Thyroid gland (tissue), 4 donors: Measurements from ENCODE around the gene NTRK2. TPM values are rescaled to one million over a fixed set of nuclear protein-coding genes. Genes with fewer than 3 reads are reported as not detected.

Experiments
- DNase-seq, 2 donors: peaks; one replicate each; pipeline ENCODE4 v3.0.0-alpha.2; 2019
- H3K27ac ChIP-seq, 3 donors: fragments of 200-600 bp; sonication (generic); 1 replicate in 2 of 3; 2 replicates in 1 of 3; pipeline ENCODE4 v1.5.1; 2016 to 2019; ENCODE audit warnings: mild to moderate bottlenecking in 1 of 3, moderate library complexity in 1 of 3
- H3K27me3 ChIP-seq: fragments of 200-600 bp; sonication (generic); one replicate; pipeline ENCODE4 v1.5.1; 2019
- H3K36me3 ChIP-seq, 2 donors: fragments of 200-600 bp; sonication (generic); one replicate each; pipeline ENCODE4 v1.5.1; 2016 to 2019
- H3K4me1 ChIP-seq, 2 donors: fragments of 200-600 bp; sonication (generic); one replicate each; pipeline ENCODE4 v1.5.1; 2017 to 2019
- H3K4me3 ChIP-seq, 3 donors: fragments of 200-600 bp; sonication (generic); replicated peaks in 1 of 3; 1 replicate in 2 of 3; 2 replicates in 1 of 3; pipeline ENCODE4 v1.5.1; 2016; ENCODE audit warnings: mild to moderate bottlenecking in 1 of 3
- H3K9me3 ChIP-seq: fragments of 200-600 bp; sonication (generic); one replicate; pipeline ENCODE4 v1.5.1; 2017
- POLR2A ChIP-seq, 2 donors: fragments of 450-650 bp; IDR thresholded peaks; one replicate each; pipeline ENCODE4 v1.6.1; 2017; ENCODE audit warnings: antibody characterized with exemption in 2 of 2, mild to moderate bottlenecking in 2 of 2, moderate library complexity in 1 of 2
- WGBS, 2 donors: methylation state at CpG; one replicate each; pipeline ENCODE4 v1.1.5; 2017; 5-methylcytosine and 5-hydroxymethylcytosine counted together
- intact Hi-C: fragments of 100-400 bp; cut with DNase I; formaldehyde crosslinking; loops from one replicate; pipeline ENCODE4 v1.15.1; 2023
- total RNA-seq, 4 donors: library from RNA; depleted of rRNA; stranded (reverse); fragments of >200 nt; gene quantifications; one replicate each; pipeline ENCODE4 v1.2.3, GENCODE V29; 2016
- TF ChIP-seq, protein P1 (sequence below), 6 experiments: fragments of 200-600 bp in 3 of 6; fragments of 450-650 bp in 3 of 6; sonication (generic) in 3 of 6; IDR thresholded peaks; one replicate each; pipeline ENCODE4 v1.5.1; 2016 to 2019; ENCODE audit warnings: antibody characterized with exemption in 6 of 6, mild to moderate bottlenecking in 2 of 6, inconsistent platforms in 1 of 6, moderate library complexity in 1 of 6

The NTRK2 gene
- total RNA-seq, 4 donors from 2014 or later: 92.0 to 186 (median 142) TPM

DNA sequence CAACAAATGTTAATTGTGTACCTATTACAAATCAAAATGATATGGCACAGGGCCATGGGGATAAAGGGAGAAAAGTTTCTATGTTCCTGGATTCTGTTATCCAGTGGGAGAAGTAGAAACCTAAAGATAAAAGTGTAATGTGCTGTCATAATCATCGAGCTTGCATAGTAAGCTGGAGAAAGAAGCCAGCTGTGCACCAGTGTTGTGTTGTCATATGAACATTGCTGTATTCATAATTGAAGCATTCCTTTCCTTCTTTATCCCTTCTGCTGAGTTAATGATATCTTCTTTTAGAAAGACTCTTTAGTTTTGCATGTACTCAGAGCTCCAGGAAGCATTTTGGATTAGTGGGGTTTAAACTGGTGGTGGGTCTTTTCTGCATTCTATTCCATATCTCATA lies 39.5 kb downstream of the NTRK2 start:
- Histone ChIP-seq H3K36me3 (no peaks in the 10 kb centered on the region), H3K9me3 (no peaks in the 10 kb centered on the region), H3K27me3 (no peaks in the 10 kb centered on the region), H3K4me1 (peaks cover 7 to 15% of the 10 kb centered on the region in 2 donors), H3K4me3 (no peak overlapping the region), H3K27ac (no peak overlapping the region)
- intact Hi-C loops: no loop called here
- DNase-seq: no peak
- no peak for TF ChIP-seq POLR2A (IDR thresholded peaks at IDR 0.05)
- TF ChIP-seq, protein P1, sequence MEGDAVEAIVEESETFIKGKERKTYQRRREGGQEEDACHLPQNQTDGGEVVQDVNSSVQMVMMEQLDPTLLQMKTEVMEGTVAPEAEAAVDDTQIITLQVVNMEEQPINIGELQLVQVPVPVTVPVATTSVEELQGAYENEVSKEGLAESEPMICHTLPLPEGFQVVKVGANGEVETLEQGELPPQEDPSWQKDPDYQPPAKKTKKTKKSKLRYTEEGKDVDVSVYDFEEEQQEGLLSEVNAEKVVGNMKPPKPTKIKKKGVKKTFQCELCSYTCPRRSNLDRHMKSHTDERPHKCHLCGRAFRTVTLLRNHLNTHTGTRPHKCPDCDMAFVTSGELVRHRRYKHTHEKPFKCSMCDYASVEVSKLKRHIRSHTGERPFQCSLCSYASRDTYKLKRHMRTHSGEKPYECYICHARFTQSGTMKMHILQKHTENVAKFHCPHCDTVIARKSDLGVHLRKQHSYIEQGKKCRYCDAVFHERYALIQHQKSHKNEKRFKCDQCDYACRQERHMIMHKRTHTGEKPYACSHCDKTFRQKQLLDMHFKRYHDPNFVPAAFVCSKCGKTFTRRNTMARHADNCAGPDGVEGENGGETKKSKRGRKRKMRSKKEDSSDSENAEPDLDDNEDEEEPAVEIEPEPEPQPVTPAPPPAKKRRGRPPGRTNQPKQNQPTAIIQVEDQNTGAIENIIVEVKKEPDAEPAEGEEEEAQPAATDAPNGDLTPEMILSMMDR (IDR thresholded peaks at IDR 0.05): no peak
- 85 to 89% methylated on average over 1 of the region's 1 CpG for WGBS, 2 donors

DNA sequence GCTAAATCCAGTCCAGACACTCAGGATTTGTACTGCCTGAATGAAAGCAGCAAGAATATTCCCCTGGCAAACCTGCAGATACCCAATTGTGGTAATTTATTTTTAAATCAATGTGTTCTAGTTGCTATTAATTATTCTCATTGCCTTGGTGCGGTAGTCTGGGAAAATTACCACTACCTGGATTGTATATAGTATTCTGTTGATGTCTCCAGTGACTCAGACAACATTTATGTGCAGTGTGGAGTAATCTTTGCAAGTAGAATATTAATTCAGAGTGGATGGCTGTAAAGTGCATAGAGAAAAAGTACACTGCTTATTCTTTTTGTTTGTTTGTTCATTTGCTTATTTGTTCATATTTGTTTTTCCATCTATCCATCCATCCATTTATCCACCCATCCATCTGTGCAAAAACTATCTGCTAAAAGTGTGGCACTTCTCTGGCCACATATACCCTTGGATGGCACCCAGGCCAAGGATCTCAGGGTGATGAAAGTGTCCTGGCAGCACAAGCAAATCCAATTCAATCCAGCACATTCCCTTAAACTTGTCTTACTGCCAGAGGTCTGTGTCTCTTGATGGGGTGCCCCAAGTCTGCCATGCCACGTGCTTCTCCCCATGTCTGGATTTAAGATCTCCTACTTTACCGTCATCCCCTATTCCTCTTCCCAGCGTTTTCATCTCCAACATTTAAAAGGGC lies 41.3 kb downstream of the NTRK2 start:
- Histone ChIP-seq H3K4me1 (peaks cover 7 to 15% of the 10 kb centered on the region in 2 donors), H3K4me3 (no peak overlapping the region), H3K27ac (peak overlapping the region in 2 of 3 donors; percentile 47 to 63), H3K9me3 (no peaks in the 10 kb centered on the region), H3K27me3 (no peaks in the 10 kb centered on the region), H3K36me3 (no peaks in the 10 kb centered on the region)
- no peak for TF ChIP-seq POLR2A (IDR thresholded peaks at IDR 0.05)
- TF ChIP-seq, protein P1 (IDR thresholded peaks at IDR 0.05): no peak
- DNase-seq: no peak
- intact Hi-C loops: no loop called here
- 93 to 95% methylated on average over 4 of the region's 4 CpGs for WGBS, 2 donors

DNA sequence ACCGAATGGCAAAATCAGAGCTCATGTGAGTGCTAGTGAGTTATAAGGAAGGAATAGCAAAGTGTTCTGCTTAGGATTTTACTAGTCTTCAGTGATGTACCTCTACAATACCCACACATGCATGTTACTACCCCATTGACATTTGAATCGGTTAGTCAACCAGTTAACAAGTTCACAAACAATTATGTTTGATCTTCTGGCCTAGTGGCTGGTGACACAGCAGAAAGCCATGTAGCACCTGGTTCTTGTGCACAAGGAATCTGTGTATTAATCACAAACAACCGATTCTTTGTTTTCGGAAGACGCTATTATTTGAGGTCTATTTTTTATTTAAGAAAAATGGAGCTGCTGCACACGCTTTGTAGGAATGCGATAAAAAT lies 41.9 kb downstream of the NTRK2 start:
- Histone ChIP-seq H3K36me3 (no peaks in the 10 kb centered on the region), H3K4me3 (no peak overlapping the region), H3K4me1 (peaks cover 7 to 18% of the 10 kb centered on the region in 2 donors), H3K9me3 (no peaks in the 10 kb centered on the region), H3K27ac (peak overlapping the region; percentile 45 to 63 (median 47)), H3K27me3 (no peaks in the 10 kb centered on the region)
- WGBS, 2 donors: 92 to 95% methylated on average over 7 of the region's 7 CpGs
- DNase-seq: no peak
- intact Hi-C loops: no loop called here
- TF ChIP-seq, protein P1 (IDR thresholded peaks at IDR 0.05): no peak
- no peak for TF ChIP-seq POLR2A (IDR thresholded peaks at IDR 0.05)

DNA sequence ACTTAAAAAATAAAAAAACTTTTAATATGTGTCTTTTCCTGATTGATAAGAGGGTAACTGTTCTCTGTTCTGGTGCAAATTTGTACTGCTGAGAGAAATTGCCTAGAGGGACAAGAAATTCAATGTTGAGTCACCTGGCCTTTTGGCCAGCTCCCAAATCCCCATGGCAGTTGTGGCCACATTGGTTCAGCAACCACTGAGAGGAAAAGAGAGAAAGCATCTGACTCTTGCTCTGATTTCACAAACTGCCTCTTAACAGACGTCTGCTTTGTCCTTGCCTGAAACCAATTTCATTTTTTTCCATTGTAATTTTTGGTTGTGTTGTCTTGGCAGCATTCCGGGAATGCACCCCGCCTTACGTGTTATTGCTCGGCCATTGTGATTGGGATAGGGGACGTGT lies 42.4 kb downstream of the NTRK2 start:
- 70 to 76% methylated on average over 6 of the region's 6 CpGs for WGBS, 2 donors
- intact Hi-C loops: no loop called here

DNA sequence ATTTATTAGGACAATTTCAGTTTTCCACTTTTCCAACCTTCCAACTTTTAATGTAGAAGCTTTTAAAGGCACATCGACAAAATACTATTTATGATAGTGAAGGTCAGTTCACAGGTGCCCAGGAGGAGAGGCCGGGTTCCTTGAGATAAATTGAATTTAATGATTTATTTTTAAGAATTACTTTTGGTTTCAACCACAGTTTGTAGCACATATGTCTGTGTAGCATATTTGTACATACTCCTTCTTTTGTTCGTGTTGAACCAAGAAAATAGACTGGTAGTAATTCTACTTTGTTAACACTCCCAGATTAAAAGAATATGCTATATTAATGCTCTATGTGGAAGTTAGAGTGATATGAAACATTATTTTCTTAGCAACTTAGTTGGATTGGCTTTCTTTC lies 46.7 kb downstream of the NTRK2 start:
- no peaks in the 10 kb centered on the region for H3K27me3 ChIP-seq
- WGBS, 2 donors: 91 to 94% methylated on average over 3 of the region's 3 CpGs
- H3K4me3 ChIP-seq: no peak overlapping the region
- no peak overlapping the region for H3K27ac ChIP-seq
- intact Hi-C loops: no loop called here
- H3K9me3 ChIP-seq: no peaks in the 10 kb centered on the region
- TF ChIP-seq, protein P1 (IDR thresholded peaks at IDR 0.05): no peak
- TF ChIP-seq POLR2A (IDR thresholded peaks at IDR 0.05): no peak
- H3K4me1 ChIP-seq: peaks cover 6 to 12% of the 10 kb centered on the region in 2 donors
- no peaks in the 10 kb centered on the region for H3K36me3 ChIP-seq
- no peak for DNase-seq

More for the DNA sequence above, 42.4 kb downstream of the NTRK2 start:
- Histone ChIP-seq H3K27me3 (no peaks in the 10 kb centered on the region), H3K27ac (peak overlapping the region; percentile 47 to 63 (median 58)), H3K4me3 (no peak overlapping the region), H3K4me1 (peaks cover 7 to 20% of the 10 kb centered on the region in 2 donors), H3K36me3 (no peaks in the 10 kb centered on the region), H3K9me3 (no peaks in the 10 kb centered on the region)
- TF ChIP-seq, protein P1 (IDR thresholded peaks at IDR 0.05): no peak
- peak in 1 of 2 donors; percentile 29 for TF ChIP-seq POLR2A (IDR thresholded peaks at IDR 0.05)
- peak; percentile 88 to 94 for DNase-seq
